OCI-LY1 (cell line): ENCODE data around the gene SLC7A14.

Source experiments
- EZH2 ChIP-seq: fragments of 200-600 bp; sonication (generic), shearing (Covaris generic); IDR thresholded peaks from 2 replicates; pipeline ENCODE4 v1.8.0; 2017; ENCODE audit warnings: borderline replicate concordance, mixed run types, mild to moderate bottlenecking, antibody characterized with exemption, low read length, moderate library complexity, mixed read lengths
- TF ChIP-seq, protein P1 (sequence below): fragments of 200-600 bp; sonication (generic), shearing (Covaris generic); IDR thresholded peaks from 2 replicates; pipeline ENCODE4 v1.5.1; 2017; ENCODE audit warnings: mild to moderate bottlenecking, antibody characterized with exemption, low read length, moderate library complexity, mixed read lengths

DNA sequence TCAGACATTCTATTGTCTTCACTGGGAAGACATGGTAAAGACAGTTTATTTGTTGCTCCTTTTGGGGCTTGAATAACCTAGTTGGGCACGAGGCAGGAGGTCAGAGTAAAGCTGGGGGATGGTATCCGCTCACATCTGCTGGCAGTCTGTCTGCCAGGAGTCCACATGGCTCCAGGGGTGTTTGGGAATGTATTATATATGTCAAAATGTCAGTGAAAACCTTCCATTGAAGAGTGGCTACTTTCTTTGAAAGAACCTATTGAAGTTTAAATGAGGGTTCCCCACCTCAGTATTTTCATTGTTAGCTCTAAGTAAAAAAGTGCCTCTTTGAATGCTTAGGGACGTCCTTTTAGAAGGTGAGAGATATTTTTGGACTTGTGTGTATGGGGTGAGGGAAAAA lies 98.8 kb downstream of the SLC7A14 start:
- no peak for TF ChIP-seq EZH2
- TF ChIP-seq, protein P1, sequence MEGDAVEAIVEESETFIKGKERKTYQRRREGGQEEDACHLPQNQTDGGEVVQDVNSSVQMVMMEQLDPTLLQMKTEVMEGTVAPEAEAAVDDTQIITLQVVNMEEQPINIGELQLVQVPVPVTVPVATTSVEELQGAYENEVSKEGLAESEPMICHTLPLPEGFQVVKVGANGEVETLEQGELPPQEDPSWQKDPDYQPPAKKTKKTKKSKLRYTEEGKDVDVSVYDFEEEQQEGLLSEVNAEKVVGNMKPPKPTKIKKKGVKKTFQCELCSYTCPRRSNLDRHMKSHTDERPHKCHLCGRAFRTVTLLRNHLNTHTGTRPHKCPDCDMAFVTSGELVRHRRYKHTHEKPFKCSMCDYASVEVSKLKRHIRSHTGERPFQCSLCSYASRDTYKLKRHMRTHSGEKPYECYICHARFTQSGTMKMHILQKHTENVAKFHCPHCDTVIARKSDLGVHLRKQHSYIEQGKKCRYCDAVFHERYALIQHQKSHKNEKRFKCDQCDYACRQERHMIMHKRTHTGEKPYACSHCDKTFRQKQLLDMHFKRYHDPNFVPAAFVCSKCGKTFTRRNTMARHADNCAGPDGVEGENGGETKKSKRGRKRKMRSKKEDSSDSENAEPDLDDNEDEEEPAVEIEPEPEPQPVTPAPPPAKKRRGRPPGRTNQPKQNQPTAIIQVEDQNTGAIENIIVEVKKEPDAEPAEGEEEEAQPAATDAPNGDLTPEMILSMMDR = no peak
